Erythroblast (primary cell): Measurements from ENCODE around the gene RWDD1.

Source experiments
- GATA1 ChIP-seq: IDR thresholded peaks from 2 replicates; pipeline ENCODE4 v1.6.1; 2011; ENCODE audit warnings: low read depth, mild to moderate bottlenecking, control low read depth, low read length, moderate library complexity
- POLR2A ChIP-seq: IDR thresholded peaks from 2 replicates; pipeline ENCODE4 v1.6.1; 2011; ENCODE audit warnings: mild to moderate bottlenecking, low read length

DNA sequence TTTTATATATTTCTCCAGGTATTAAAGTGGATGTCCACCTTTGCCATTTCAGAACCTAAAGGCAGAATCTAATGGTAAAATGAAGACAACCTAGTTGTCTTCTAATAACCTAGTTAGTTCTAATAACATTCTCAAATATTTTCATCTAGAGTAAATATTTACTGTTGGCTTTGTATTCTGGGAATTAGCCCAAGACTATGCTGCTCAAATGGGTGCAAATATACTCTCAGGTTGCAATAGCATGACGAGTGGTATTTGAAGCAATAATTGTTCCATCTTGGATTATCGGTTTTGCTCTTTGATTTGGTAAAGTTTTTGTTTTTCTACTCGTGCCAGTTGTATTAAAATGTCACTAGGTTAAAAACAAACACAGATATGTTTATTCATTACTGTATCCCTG is 23.9 kb downstream of the RWDD1 start:
- TF ChIP-seq POLR2A (no peak), GATA1 (no peak)
